ENCODE measurements around the gene GALNT14.

The GALNT14 gene

GRCh38 chr2:31134480-31134879 is 3.8 kb downstream of the GALNT14 start:
- no peak for DNase-seq

GRCh38 chr2:31132786-31133185 is 5.5 kb downstream of the GALNT14 start:
- DNase-seq: no peak

GRCh38 chr2:31131871-31132270 is 6.4 kb downstream of the GALNT14 start:
- DNase-seq: no peak

- DNase-seq: no peak
These were observed 8.7 kb downstream of the GALNT14 start for GRCh38 chr2:31129375-31130171.

- no peak for DNase-seq
These were observed 10.3 kb downstream of the GALNT14 start for GRCh38 chr2:31127931-31128330.

GRCh38 chr2:31125918-31126695 is 12.1 kb downstream of the GALNT14 start:
- DNase-seq: no peak

- DNase-seq: no peak
These were observed 13.3 kb downstream of the GALNT14 start for GRCh38 chr2:31124904-31125303.

GRCh38 chr2:31122133-31122532 is 16.1 kb downstream of the GALNT14 start:
- no peak for DNase-seq

- no peak for DNase-seq
These were observed 24.5 kb downstream of the GALNT14 start for GRCh38 chr2:31113765-31114164.

GRCh38 chr2:31112544-31112943 is 25.7 kb downstream of the GALNT14 start:
- DNase-seq: no peak

GRCh38 chr2:31110998-31111397 is 27.2 kb downstream of the GALNT14 start:
- DNase-seq: no peak

GRCh38 chr2:31110431-31110830 is 27.8 kb downstream of the GALNT14 start:
- no peak for DNase-seq

GRCh38 chr2:31109633-31110192 is 28.5 kb downstream of the GALNT14 start:
- DNase-seq: no peak

- no peak for DNase-seq
These were observed 29.5 kb downstream of the GALNT14 start for GRCh38 chr2:31108561-31109286.

- DNase-seq: no peak
These were observed 30.5 kb downstream of the GALNT14 start for GRCh38 chr2:31107591-31108300.

GRCh38 chr2:31101701-31102100 is 36.5 kb downstream of the GALNT14 start:
- DNase-seq: no peak

- DNase-seq: no peak
These were observed 40.2 kb downstream of the GALNT14 start for GRCh38 chr2:31097962-31098613.

- no peak for DNase-seq
These were observed 48.1 kb downstream of the GALNT14 start for GRCh38 chr2:31090188-31090587.

GRCh38 chr2:31089645-31090044 is 48.6 kb downstream of the GALNT14 start:
- no peak for DNase-seq

GRCh38 chr2:31088504-31089195 is 49.6 kb downstream of the GALNT14 start:
- DNase-seq: no peak

GRCh38 chr2:31087491-31087890 is 50.7 kb downstream of the GALNT14 start:
- DNase-seq: no peak

Data from stimulated activated CD4-positive, alpha-beta T cell treated with anti-CD3 and anti-CD28 coated beads, Interleukin-12 subunit alpha, Interleukin-12 subunit beta, amount 100 ng/mL, for 4 hours (primary cell).